Measurements from ENCODE around the gene ZNF280D.

ZNF280D gene

GRCh38 chr15:56736881-56737707 is 3.8 kb upstream of the ZNF280D start:
- ATAC-seq (ENCODE audit: insufficient read depth, low read depth) = no peak
- Histone ChIP-seq H3K79me2 (ENCODE audit: insufficient read depth, low read length) (peaks cover 11% of the 10 kb centered on the region), H3K36me3 (ENCODE audit: insufficient read depth, low read length) (no peaks in the 10 kb centered on the region), H3K27me3 (ENCODE audit: insufficient read depth, low read length, poor library complexity) (no peaks in the 10 kb centered on the region), H4K20me1 (ENCODE audit: insufficient read depth, low read length) (no peaks in the 10 kb centered on the region), H2AFZ (ENCODE audit: low read depth, low read length) (no peak overlapping the region), H3K9ac (ENCODE audit: low read depth, low read length) (no peak overlapping the region), H3K9me3 (ENCODE audit: insufficient read depth, low read length, severe bottlenecking) (no peaks in the 10 kb centered on the region), H3K4me3 (ENCODE audit: low read depth in 1 of 2, low read length in 2 of 2) (no peak overlapping the region), H3K27ac (ENCODE audit: low read length) (no peak overlapping the region), H3K4me2 (ENCODE audit: insufficient read depth, low read length) (no peak overlapping the region), H3K4me1 (ENCODE audit: insufficient read depth, low read length) (peaks cover 20% of the 10 kb centered on the region)
- TF ChIP-seq EZH2 (IDR thresholded peaks at IDR 0.05; ENCODE audit: borderline replicate concordance, low read depth, low read length, severe bottlenecking) = no peak
- TF ChIP-seq, protein P1, sequence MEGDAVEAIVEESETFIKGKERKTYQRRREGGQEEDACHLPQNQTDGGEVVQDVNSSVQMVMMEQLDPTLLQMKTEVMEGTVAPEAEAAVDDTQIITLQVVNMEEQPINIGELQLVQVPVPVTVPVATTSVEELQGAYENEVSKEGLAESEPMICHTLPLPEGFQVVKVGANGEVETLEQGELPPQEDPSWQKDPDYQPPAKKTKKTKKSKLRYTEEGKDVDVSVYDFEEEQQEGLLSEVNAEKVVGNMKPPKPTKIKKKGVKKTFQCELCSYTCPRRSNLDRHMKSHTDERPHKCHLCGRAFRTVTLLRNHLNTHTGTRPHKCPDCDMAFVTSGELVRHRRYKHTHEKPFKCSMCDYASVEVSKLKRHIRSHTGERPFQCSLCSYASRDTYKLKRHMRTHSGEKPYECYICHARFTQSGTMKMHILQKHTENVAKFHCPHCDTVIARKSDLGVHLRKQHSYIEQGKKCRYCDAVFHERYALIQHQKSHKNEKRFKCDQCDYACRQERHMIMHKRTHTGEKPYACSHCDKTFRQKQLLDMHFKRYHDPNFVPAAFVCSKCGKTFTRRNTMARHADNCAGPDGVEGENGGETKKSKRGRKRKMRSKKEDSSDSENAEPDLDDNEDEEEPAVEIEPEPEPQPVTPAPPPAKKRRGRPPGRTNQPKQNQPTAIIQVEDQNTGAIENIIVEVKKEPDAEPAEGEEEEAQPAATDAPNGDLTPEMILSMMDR (IDR thresholded peaks at IDR 0.05; ENCODE audit: borderline replicate concordance, extremely low read depth, low read length, poor library complexity, severe bottlenecking) = no peak
- no peak for DNase-seq

DNA sequence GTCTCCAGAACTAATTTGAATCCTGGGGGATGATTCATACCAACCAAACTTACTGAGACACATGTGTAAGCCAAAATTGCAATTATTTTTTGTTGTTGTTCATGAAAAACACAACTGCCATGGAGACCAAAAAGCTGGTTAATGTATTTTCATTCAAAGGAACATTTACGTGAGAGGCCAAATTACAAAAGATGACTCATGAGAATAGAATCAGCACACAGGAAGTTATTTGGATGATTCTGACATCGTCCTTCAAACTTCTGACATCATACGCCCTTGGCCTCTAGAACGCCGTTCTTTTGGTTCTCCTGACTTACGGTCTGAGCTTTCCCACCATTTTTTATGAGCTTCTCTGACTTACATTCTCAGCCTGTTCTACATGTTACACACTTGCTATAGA is 3.0 kb upstream of the ZNF280D start:
- no peak for TF ChIP-seq EZH2 (IDR thresholded peaks at IDR 0.05; ENCODE audit: borderline replicate concordance, low read depth, low read length, severe bottlenecking)
- TF ChIP-seq, protein P1 (IDR thresholded peaks at IDR 0.05; ENCODE audit: borderline replicate concordance, extremely low read depth, low read length, poor library complexity, severe bottlenecking) = no peak
- Histone ChIP-seq H3K4me2 (ENCODE audit: insufficient read depth, low read length) (no peak overlapping the region), H3K9ac (ENCODE audit: low read depth, low read length) (no peak overlapping the region), H2AFZ (ENCODE audit: low read depth, low read length) (no peak overlapping the region), H3K36me3 (ENCODE audit: insufficient read depth, low read length) (no peaks in the 10 kb centered on the region), H3K4me1 (ENCODE audit: insufficient read depth, low read length) (peaks cover 28% of the 10 kb centered on the region), H3K79me2 (ENCODE audit: insufficient read depth, low read length) (peaks cover 19% of the 10 kb centered on the region), H3K27me3 (ENCODE audit: insufficient read depth, low read length, poor library complexity) (no peaks in the 10 kb centered on the region), H3K9me3 (ENCODE audit: insufficient read depth, low read length, severe bottlenecking) (no peaks in the 10 kb centered on the region), H3K4me3 (ENCODE audit: low read depth in 1 of 2, low read length in 2 of 2) (no peak overlapping the region), H4K20me1 (ENCODE audit: insufficient read depth, low read length) (no peaks in the 10 kb centered on the region), H3K27ac (ENCODE audit: low read length) (no peak overlapping the region)
- no peak for ATAC-seq (ENCODE audit: insufficient read depth, low read depth)
- DNase-seq = no peak

DNA sequence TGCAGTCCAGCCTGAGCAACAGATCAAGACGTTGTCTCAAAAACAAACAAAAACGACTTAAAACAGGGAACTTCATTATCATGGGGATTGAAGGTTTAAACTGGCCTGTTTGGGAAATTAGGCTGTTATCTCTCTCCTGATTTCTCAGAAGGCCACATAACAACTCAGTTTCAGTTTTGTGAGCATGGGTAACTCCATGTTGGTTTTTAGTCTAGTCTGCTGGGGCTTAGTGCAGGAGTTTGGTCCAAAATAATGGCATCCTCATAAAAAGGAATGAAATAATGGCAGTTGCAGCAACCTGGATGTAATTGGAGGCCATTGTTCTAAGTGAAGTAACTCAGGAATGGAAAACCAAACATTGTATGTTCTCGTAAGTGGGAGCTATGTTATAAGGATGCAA is 2.3 kb upstream of the ZNF280D start:
- Histone ChIP-seq H3K9ac (ENCODE audit: low read depth, low read length) (no peak overlapping the region), H3K9me3 (ENCODE audit: insufficient read depth, low read length, severe bottlenecking) (no peaks in the 10 kb centered on the region), H3K4me1 (ENCODE audit: insufficient read depth, low read length) (peaks cover 35% of the 10 kb centered on the region), H3K79me2 (ENCODE audit: insufficient read depth, low read length) (peaks cover 26% of the 10 kb centered on the region), H3K36me3 (ENCODE audit: insufficient read depth, low read length) (0 out of 2 replicates have a peak, but pooled peaks cover 5% of the 10 kb centered on the region), H2AFZ (ENCODE audit: low read depth, low read length) (no peak overlapping the region), H3K27ac (ENCODE audit: low read length) (no peak overlapping the region), H3K27me3 (ENCODE audit: insufficient read depth, low read length, poor library complexity) (no peaks in the 10 kb centered on the region), H4K20me1 (ENCODE audit: insufficient read depth, low read length) (no peaks in the 10 kb centered on the region), H3K4me2 (ENCODE audit: insufficient read depth, low read length) (no peak overlapping the region), H3K4me3 (ENCODE audit: low read depth in 1 of 2, low read length in 2 of 2) (no peak overlapping the region)
- DNase-seq (no peak), ATAC-seq (ENCODE audit: insufficient read depth, low read depth) (no peak)
- TF ChIP-seq, protein P1 (IDR thresholded peaks at IDR 0.05; ENCODE audit: borderline replicate concordance, extremely low read depth, low read length, poor library complexity, severe bottlenecking) = no peak
- no peak for TF ChIP-seq EZH2 (IDR thresholded peaks at IDR 0.05; ENCODE audit: borderline replicate concordance, low read depth, low read length, severe bottlenecking)

Data from DND-41 (cell line).